Endodermal cell (in vitro differentiated cells): ENCODE measurements around the gene SMYD3. TPM values are rescaled to one million over a fixed set of nuclear protein-coding genes. Genes with fewer than 3 reads are reported as not detected.

Experiments used
- DNase-seq: peaks from one replicate; pipeline ENCODE4 v3.0.0-alpha.2; 2017
- H3K27ac ChIP-seq: 2 replicates; pipeline ENCODE4 v1.5.1; 2013; ENCODE audit warnings: mild to moderate bottlenecking, low read depth, low read length, moderate library complexity
- H3K27me3 ChIP-seq: 2 replicates; pipeline ENCODE4 v1.6.1; 2013; ENCODE audit warnings: mild to moderate bottlenecking, low read length, moderate library complexity; ENCODE audit not compliant: insufficient read depth, control insufficient read depth, poor library complexity, severe bottlenecking
- H3K36me3 ChIP-seq: 2 replicates; pipeline ENCODE4 v1.7.0; 2013; ENCODE audit warnings: mild to moderate bottlenecking, low read length, moderate library complexity; ENCODE audit not compliant: control insufficient read depth, insufficient read depth
- H3K4me1 ChIP-seq: one replicate; pipeline ENCODE4 v1.7.0; 2013; ENCODE audit warnings: low read length; ENCODE audit not compliant: control insufficient read depth, insufficient read depth
- H3K4me3 ChIP-seq: 2 replicates; pipeline ENCODE4 v1.5.1; 2013; ENCODE audit warnings: mild to moderate bottlenecking, low read length, moderate library complexity
- H3K9ac ChIP-seq: 2 replicates; pipeline ENCODE4 v1.6.1; 2013; ENCODE audit warnings: mild to moderate bottlenecking, low read length, moderate library complexity; ENCODE audit not compliant: poor library complexity, severe bottlenecking; ENCODE audit errors: extremely low read depth
- H3K9me3 ChIP-seq: 2 replicates; pipeline ENCODE4 v1.6.1; 2013; ENCODE audit warnings: mild to moderate bottlenecking, low read length, moderate library complexity; ENCODE audit not compliant: control insufficient read depth
- H3K27ac Mint-ChIP-seq: 2 replicates; pipeline ENCODE4 v1.8.0; 2020; ENCODE audit warnings: mixed read lengths
- H3K27me3 Mint-ChIP-seq: 2 replicates; pipeline ENCODE4 v1.8.0; 2021; ENCODE audit warnings: mild to moderate bottlenecking, mixed read lengths; ENCODE audit not compliant: insufficient read depth
- H3K36me3 Mint-ChIP-seq: 2 replicates; pipeline ENCODE4 v1.8.0; 2020; ENCODE audit warnings: low read depth, mixed read lengths
- H3K4me1 Mint-ChIP-seq: 2 replicates; pipeline ENCODE4 v1.8.0; 2020; ENCODE audit warnings: mixed read lengths
- H3K4me3 Mint-ChIP-seq: 2 replicates; pipeline ENCODE4 v1.8.0; 2020; ENCODE audit warnings: mild to moderate bottlenecking, moderate library complexity, mixed read lengths
- H3K9me3 Mint-ChIP-seq: 2 replicates; pipeline ENCODE4 v1.8.0; 2020; ENCODE audit warnings: mild to moderate bottlenecking, mixed read lengths
- WGBS, 2 experiments: methylation state at CpG; one replicate each; pipeline versions ENCODE4 v1.1.5 to v1.1.7; 2013; ENCODE audit warnings: missing lambda C conversion rate in 2 of 2, mixed read lengths in 1 of 2; ENCODE audit not compliant: insufficient coverage in 1 of 2, insufficient read length in 1 of 2; 5-methylcytosine and 5-hydroxymethylcytosine counted together
- total RNA-seq, 2 donors: library from RNA; stranded (reverse); fragmentation: NEBNext Ultra II Directional in 1 of 2; extraction: Animal tissue kit (Norgen Biotek cat#: 25700) in 1 of 2; gene quantifications; 2 replicates in 1 of 2; 3 replicates in 1 of 2; pipeline ENCODE4 v1.2.1, GENCODE V29; 2021
- TF ChIP-seq, protein P1 (sequence below): fragments of 200-600 bp; sonication (generic); conservative IDR thresholded peaks from 2 replicates; pipeline ENCODE4 v1.5.0; 2021; ENCODE audit warnings: antibody characterized with exemption, mild to moderate bottlenecking

Gene SMYD3
- total RNA-seq, 2 donors from 2014 or later, result 32.3 to 45.8 TPM

- TF ChIP-seq, protein P1, sequence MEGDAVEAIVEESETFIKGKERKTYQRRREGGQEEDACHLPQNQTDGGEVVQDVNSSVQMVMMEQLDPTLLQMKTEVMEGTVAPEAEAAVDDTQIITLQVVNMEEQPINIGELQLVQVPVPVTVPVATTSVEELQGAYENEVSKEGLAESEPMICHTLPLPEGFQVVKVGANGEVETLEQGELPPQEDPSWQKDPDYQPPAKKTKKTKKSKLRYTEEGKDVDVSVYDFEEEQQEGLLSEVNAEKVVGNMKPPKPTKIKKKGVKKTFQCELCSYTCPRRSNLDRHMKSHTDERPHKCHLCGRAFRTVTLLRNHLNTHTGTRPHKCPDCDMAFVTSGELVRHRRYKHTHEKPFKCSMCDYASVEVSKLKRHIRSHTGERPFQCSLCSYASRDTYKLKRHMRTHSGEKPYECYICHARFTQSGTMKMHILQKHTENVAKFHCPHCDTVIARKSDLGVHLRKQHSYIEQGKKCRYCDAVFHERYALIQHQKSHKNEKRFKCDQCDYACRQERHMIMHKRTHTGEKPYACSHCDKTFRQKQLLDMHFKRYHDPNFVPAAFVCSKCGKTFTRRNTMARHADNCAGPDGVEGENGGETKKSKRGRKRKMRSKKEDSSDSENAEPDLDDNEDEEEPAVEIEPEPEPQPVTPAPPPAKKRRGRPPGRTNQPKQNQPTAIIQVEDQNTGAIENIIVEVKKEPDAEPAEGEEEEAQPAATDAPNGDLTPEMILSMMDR, result no peak
- Histone ChIP-seq H3K27ac (no peak overlapping the region), H3K36me3 (no peaks in the 10 kb centered on the region), H3K9ac (no peak overlapping the region), H3K4me3 (no peak overlapping the region), H3K4me1 (peaks cover 3% of the 10 kb centered on the region), H3K27me3 (no peaks in the 10 kb centered on the region), H3K9me3 (peaks cover 24% of the 10 kb centered on the region)
- DNase-seq, result no peak
- Mint-ChIP-seq H3K9me3 (peaks cover 29% of the 10 kb centered on the region), H3K4me1 (peaks cover under 1% of the 10 kb centered on the region), H3K27me3 (no peaks in the 10 kb centered on the region), H3K4me3 (no peak overlapping the region), H3K27ac (no peak overlapping the region), H3K36me3 (peaks cover 11% of the 10 kb centered on the region)
- 80 to 86% methylated on average over 3 to 6 of the region's 6 CpGs for WGBS, 2 experiments
Observed at GRCh38 chr1:246262281-246262680, 244.8 kb downstream of the SMYD3 start.

DNA sequence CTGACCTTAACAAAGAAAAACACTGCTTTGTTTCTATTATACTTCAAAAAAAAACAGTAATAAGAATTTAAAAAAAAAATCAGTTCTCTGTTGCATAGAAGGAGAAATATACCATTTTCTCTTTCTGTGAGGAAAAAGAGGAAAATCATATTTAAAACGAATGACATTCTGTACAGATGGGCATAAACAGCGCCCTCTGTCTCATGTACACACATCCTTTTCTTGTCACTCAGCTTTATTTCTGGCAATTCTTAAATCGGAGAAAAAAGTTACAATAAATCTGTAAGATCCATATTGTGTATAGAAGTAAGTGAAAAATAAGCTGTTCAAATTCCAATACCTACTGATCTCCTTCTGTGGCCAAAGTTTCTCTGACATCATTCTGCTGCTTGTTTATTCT lies 245.4 kb downstream of the SMYD3 start:
- no peaks in the 10 kb centered on the region for H3K4me1 Mint-ChIP-seq
- H3K36me3 Mint-ChIP-seq, result peaks cover 14% of the 10 kb centered on the region
- no peaks in the 10 kb centered on the region for H3K27me3 ChIP-seq
- no peak overlapping the region for H3K4me3 ChIP-seq
- H3K27ac Mint-ChIP-seq, result no peak overlapping the region
- H3K27ac ChIP-seq, result no peak overlapping the region
- H3K27me3 Mint-ChIP-seq, result no peaks in the 10 kb centered on the region
- DNase-seq, result no peak
- H3K9ac ChIP-seq, result no peak overlapping the region
- H3K9me3 ChIP-seq, result peaks cover 31% of the 10 kb centered on the region
- TF ChIP-seq, protein P1, result peak; percentile 39
- H3K36me3 ChIP-seq, result no peaks in the 10 kb centered on the region
- 90 to 100% methylated on average over 1 to 2 of the region's 3 CpGs for WGBS, 2 experiments
- H3K4me3 Mint-ChIP-seq, result no peak overlapping the region
- H3K9me3 Mint-ChIP-seq, result peaks cover 35% of the 10 kb centered on the region
- H3K4me1 ChIP-seq, result peaks cover 3% of the 10 kb centered on the region

GRCh38 chr1:246258250-246258649 lies 248.8 kb downstream of the SMYD3 start:
- WGBS, 2 experiments, result 83% methylated on average over 4 of the region's 4 CpGs; no CpG with 5 or more reads in 1 of the 2 experiments
- Histone ChIP-seq H3K36me3 (no peaks in the 10 kb centered on the region), H3K4me1 (peaks cover 3% of the 10 kb centered on the region), H3K27me3 (no peaks in the 10 kb centered on the region), H3K27ac (no peak overlapping the region), H3K9ac (no peak overlapping the region), H3K9me3 (peaks cover 31% of the 10 kb centered on the region), H3K4me3 (no peak overlapping the region)
- Mint-ChIP-seq H3K4me3 (no peak overlapping the region), H3K4me1 (peaks cover 3% of the 10 kb centered on the region), H3K27me3 (no peaks in the 10 kb centered on the region), H3K36me3 (peaks cover 14% of the 10 kb centered on the region), H3K27ac (no peak overlapping the region), H3K9me3 (peaks cover 44% of the 10 kb centered on the region)
- DNase-seq, result no peak
- TF ChIP-seq, protein P1, result no peak
